Hepatic stellate cell (primary cell): ENCODE results near the gene TDRD10.

ENCODE experiments used
- DNase-seq: peaks from one replicate; pipeline ENCODE4 v3.0.0; 2011; ENCODE audit warnings: low spot score

TDRD10 gene

DNA sequence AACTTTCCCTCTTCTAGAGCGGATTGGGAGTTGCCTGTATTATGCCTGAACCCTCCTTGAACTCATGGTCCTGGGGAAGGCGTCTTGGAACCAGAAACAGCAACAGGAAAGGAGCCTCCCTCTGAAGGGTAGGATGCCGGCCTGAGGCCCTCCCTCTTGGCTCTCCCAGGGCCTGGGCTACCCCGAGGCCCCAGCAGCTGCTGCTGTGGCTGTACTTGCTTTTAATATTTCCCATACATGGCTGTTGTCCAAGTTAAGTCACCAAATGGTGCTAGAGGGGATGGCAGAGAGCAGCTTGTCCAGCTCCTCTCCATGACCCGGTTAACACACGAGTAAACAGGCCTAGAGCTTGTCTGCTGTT is 76.0 kb downstream of the TDRD10 start:
- no peak for DNase-seq

DNA sequence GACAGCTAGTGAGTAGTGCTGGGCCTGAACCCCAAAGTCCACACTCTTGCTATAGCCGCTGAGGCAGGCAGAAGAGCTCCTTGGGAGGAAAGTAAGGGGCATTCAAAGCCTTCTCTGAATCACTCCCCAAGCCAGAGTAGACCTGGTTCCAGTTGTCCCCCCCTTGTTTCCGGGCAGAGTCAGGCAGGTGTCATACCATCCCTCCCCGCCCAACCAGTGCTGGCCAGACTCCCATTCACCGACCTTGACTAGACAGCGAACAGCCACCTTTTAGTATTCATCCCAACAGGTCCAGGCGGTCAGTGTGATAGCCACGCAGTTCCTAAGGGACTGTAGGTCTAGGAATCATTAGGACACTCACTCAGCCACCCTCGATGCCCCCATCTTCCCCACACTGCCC is 77.4 kb downstream of the TDRD10 start:
- no peak for DNase-seq

DNA sequence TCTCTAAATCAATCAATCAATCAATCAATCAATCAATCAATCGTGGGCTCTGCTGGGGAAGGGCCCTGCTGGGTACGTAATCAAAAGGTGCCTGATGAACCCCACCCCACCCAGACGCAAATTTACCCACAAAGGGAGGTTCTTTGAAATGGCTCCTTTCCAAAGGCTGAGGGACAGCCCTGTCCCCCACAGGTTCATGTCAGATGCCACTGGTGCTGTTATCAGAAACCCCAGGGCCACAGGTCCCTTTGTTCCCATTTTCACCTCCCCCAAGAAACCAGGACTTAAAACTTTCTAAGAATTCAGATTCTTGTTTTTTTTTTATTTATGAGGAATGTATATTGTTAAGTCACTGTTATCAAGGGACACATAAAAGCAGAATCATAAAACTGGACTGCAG is 79.7 kb downstream of the TDRD10 start:
- no peak for DNase-seq

DNA sequence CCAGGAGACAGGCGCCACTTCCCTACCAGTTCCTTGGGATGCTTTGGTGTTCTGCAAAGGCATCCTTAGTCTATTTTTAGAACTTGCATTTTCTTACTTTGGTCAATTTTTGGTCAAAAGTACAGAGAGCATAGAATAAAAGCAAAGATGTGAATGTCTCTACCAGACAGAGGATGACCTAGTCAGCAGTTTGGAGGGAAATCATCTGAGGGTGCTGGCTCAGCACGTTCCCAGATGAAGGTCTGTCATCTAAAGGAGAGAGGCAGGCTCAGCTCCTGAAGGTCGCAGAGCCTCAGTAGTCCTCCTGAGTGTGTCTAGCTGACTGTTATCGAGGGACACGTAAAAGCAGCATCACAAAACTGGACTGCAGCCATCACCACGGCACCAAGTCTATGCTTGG is 80.9 kb downstream of the TDRD10 start:
- no peak for DNase-seq

DNA sequence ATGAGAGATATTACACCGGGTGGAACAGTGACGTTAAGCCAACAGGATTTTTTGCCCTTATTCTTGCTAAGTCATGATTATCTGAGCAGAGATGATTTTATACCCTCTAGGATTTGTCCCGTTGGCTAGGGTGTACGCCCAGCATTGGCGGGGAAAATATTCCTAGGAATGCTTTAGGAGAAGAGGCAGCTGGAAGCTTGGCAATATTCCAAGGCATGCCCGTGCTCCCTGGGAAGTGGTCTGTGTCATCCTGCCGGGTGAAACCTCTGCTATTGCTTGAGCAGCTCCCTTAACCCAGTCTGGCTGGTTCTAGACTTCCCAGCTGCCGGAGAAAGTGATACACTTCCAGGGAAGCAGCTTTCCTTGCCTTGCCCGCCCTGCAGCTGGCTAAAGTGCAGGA is 81.8 kb downstream of the TDRD10 start:
- no peak for DNase-seq

DNA sequence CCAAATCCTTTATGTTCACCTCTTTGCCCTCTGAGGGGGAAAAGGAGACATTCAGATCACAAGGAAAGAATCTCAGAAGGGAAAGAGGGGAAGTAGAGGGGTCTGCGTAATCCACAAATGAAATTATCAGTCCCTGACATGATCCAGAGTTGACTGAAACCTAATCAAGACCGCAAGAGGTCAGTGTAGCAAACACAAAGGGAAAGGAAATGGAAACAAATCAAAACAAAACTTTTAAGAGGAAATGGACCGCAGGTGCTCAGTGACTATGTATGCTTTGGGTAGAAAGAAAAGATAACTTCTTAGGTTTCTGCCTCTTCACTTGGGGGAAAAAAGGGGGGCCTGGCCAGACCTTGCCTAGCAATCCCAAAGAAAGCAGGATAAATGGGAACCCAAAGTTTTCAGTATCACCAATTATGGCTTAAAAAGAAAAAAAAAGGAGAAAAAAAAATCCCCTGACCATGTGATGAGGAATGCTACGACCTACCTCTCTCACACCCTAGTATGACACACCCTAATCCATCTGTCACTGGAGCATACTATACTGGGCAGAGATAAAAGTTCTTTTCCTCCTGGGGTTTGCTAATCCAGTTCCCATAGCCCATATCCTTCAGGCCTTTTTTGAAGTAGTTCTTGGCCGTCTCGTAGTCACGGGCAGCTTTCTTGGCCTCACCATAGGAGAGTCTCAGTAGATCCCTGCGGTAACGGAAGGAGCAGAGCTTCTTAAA is 82.4 kb downstream of the TDRD10 start:
- DNase-seq: no peak

DNA sequence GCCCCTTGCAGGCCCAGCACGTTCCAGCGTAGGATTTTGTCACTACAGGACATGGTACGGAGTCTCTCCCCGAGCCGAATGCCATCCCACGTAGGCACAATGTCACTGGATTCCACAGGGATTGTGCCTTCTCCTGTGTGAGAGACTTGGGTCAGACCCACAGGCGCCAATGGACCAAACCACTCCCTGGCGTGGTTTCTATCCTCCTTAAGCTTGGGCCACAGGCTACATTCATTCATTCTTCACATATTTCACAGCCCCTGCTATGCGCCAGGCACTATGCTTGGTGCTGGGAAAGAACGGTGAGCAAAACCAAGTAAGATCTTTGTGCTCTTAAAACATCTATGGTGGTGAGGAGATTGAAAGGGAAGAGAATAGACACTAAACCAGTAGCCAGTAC is 84.2 kb downstream of the TDRD10 start:
- no peak for DNase-seq

DNA sequence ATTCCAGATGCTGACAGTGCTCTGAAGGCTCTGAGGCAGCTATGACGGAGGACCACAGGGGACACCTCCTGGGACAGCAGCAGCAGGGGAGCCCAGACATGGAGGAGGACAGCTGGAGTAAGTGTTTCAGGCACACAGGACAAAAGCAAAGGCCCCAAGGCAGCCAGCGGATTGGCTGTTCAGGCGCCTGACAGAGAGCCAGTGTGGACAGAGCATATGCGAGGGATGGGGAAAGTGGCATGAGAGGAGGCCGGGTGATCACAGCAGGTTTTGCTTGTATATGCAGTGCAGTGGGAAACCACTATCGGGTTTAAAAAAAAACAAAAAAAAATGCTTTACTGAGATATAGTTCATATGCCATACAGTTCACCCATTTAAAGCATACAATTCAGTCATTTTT is 84.6 kb downstream of the TDRD10 start:
- no peak for DNase-seq

DNA sequence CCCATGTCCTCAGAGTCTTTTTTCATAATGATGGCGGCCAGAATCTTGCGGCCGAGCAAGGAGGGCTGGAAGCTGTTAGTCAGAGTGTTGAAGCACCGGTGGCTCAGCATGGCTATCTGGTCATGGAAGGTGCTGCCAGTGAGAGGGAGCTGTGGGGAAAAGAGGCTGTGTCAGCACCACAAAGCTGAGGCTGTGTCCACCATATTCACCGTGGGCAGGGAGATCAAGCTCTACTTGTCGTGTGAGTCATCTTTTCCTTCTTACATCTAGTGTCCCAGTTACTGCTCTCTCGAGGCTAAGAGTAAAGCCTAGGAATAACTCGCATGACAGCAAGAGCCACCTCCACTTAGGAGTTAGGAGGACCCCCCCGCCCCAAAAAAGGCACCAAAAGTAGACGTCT is 87.8 kb downstream of the TDRD10 start:
- no peak for DNase-seq

DNA sequence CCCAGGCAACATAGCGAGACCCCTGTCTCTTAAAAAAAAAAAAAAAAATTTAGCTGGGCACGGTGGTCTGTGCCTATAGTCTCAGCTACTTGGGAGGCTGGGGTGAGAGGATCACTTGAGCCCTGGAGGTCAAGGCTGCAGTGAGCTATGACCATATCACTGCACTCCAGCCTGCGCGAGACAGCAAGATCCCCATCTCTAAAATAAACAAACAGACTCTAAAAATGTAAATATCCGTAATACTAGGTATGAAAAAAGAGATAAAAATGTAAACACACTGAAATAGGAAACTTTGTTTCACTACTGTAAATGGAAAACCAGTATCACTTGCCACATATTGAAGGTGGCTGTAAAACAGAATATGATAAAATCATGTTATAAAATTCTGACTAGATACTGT is 88.7 kb downstream of the TDRD10 start:
- no peak for DNase-seq

DNA sequence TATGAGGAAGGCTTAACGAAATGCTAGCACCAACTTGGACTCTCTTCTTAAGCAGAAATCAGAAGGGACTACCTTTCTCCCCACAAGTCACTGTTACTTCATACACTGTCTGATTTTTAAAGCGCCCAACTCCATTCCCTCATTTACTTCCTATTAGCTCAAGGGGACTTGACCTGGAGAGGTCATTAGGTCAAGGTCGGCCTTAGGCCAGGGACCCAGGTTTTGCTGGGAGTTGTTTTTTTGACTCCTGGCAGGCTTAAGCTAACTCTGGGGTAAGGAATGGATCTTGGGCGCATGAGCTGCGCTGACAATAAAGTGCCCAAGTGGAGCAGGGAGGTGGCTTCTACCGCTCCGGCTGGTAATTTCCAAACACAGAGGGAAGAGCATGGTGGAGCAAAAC is 89.2 kb downstream of the TDRD10 start:
- no peak for DNase-seq

DNA sequence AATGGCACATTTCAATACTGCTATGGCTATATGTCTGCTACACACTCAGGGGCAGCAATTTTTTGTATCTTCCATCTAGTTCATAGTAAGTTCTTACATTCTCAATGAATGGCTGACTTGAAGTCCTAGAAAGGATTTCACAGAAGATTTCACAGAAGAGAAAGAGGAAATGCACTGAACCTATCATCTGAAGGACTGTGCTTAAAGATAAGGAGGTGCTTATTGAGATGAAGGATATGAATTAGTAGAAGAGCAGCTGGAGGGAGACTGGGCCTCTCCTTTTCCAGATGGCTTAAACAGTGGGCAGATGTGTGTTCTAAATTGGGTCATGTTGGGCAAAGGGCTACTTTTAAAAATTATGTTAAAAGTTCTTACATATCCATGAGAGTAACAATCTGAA is 91.4 kb downstream of the TDRD10 start:
- DNase-seq: no peak

DNA sequence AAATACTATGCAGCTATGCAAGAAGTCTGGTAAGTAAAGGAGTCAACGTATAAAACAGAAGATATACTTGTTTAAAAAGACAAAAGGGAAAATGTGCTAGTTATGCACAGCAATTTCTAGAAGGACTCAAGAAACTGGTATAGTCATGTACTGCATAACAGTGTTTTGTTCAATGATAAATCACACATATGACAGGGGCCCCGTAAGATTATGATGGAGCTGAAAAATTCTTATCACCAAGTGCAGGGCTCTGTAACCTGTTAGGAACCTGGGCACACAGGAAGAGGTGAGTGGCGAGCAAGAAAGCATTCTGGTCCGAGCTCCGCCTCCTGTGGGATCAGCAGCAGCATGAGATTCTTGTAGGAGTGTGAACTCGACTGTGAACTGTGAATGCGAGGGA is 92.8 kb downstream of the TDRD10 start:
- no peak for DNase-seq

DNA sequence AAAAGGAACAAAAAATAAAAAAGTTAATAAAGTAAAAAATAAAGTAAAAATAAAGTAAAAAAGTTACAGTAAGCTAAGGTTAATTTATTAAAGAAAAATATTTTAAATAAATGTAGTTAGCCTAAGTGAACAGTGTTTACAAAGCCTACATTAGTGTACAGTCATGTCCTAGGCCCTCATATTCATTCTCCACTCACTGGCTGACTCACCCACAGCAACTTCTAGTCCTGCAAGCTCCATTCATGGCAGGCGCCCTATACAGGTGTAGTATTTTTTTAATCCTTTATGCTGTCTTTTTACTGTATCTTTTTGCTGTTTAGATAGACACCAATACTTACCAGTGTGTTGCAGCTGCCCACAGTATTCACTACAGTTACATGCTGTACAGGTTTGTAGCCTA is 93.6 kb downstream of the TDRD10 start:
- DNase-seq: no peak
